ENCODE measurements around the gene GIGYF2. TPM values are rescaled to one million over a fixed set of nuclear protein-coding genes. Genes with fewer than 3 reads are reported as not detected.
"Not testable (repeated sequence)": the region's sequence is repeated elsewhere in the genome, so short reads cannot be mapped to it uniquely, and the experiment has no call there.

Gene GIGYF2
- 27.1 and 40.2 TPM in 2 replicates for total RNA-seq (2014; rRNA removed; shearing (Covaris generic))

DNA sequence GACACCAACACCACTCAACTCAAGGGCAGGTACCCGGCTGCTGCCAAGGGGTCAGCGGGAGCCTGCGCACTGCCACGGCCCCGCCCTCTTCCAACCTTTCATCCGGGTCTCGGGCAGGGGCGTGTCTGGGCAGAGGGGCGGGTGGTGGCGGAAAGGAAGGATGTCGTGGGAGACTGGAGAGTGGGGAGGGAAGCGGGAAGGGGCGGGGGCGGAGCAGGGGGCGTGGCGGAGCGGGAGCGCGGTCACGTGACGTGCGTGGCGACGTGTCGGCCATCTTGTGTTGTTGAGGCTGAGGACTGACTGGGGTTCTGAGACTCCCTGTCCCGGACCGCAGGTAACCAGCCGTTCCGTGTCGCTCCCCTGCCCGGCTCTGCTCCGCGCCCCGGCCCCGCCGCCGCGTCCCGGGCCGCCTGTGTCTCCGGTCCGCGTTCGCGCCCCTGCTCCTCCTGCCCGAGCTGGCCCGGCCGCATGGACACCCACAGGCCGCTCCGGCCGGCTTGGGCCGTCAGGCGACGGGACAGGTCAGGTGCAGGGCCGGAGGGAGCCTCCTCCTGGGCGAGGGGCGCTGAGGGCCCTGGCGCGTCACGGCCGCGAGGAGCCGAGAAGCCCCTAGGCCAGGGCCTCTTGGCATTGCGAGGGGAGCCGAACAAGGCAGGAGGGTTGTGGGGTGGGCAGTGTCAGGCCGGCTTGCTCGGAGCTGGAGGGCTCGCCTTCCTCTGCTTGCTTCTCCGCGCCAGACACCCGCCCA is at the start of gene GIGYF2:
TSS of gene GIGYF2 (plus strand) at position 273 of the 748 bp plus-strand sequence. CDS start 37,867 bp downstream, outside the sequence.
- DNase-seq (ENCODE audit: low spot score), result peak; percentile 95

DNA sequence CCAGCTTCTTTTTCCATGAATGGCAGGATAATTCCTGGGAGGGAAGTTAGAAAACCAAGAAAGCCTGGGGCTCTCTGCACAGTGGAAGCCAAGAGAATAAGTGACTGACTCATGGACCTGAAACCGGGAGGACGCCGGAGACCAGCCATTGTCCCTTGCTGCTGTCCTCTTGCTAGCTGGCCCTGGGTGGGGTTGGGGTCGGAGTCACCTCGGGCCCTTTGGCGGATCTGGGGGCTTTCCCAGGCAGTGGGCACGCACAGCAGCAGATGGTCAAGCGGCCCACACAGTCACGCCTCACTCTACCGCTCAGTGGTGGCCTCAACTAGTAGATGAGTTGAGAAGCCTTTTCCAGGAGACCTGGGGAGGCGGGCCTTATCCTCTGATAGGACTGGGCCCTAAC is 48.1 kb upstream of the GIGYF2 start:
- DNase-seq (ENCODE audit: low spot score), result no peak

GRCh38 chr2:232652505-232652851 is 44.7 kb upstream of the GIGYF2 start:
- no peak for DNase-seq (ENCODE audit: low spot score)

DNA sequence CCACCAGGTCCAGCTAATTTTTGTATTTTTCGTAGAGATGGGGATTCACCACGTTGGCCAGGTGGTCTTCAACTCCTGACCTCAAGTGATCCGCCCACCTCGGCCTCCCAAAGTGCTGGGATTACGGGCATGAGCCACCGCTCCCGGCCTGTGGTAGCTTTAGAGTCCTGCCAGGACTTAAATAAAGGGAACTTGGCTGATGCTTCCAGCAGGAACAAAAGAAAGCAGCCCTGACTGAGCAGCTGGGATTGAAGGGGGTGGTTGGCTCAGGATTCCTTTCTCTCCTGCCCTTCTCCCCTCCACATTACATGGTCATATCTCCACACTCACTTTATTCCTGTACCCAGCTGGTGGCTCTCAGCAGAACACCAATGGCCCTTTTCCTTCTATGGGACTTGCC is 43.7 kb upstream of the GIGYF2 start:
- DNase-seq (ENCODE audit: low spot score), result no peak

DNA sequence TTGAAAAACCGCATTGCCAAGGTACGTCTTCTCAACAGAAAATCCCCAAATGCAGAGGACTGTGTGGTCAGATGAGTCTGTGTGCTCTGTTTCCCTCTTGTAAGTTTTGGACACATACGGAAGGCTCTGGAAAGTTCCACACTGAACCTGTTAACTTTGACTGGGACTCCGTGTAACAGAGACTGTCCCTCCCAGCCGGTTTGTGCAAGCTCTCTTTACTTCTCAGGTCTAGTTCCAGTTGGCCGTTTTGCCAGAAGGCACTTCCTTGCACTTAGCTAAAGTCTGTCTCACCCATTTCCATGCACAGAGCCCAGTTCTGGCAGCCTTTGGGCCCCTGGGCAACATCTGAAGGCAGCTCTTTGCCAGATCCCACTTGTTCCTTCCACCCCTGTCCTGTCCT is 41.7 kb upstream of the GIGYF2 start:
- no peak for DNase-seq (ENCODE audit: low spot score)

DNA sequence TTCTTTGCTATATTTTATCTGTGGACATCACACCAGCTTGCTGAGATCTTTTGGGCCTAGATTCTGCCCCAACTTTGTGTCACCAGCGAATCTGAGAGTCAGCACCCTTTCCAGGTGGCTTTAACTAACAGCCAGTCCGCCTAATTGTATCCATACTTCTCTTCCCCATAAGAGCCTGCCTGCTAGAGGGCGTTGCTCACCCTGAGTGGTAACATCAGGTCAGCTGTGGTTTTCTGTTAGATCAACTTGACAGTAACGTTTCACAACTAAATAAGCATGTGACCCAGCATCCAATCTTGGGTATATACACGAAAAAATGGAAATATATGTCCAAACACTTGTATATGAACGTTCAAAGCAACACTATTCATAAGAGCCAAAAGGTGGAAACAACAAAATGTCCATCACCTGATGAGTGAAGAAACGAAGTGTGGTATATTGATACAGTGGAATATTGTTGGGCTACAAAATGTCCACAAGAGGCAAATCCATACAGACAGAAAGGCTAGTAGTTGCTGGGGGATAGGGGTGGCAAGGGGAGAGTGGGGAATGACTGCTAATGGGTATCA is 38.8 kb upstream of the GIGYF2 start:
- DNase-seq (ENCODE audit: low spot score), result peak; percentile 32

DNA sequence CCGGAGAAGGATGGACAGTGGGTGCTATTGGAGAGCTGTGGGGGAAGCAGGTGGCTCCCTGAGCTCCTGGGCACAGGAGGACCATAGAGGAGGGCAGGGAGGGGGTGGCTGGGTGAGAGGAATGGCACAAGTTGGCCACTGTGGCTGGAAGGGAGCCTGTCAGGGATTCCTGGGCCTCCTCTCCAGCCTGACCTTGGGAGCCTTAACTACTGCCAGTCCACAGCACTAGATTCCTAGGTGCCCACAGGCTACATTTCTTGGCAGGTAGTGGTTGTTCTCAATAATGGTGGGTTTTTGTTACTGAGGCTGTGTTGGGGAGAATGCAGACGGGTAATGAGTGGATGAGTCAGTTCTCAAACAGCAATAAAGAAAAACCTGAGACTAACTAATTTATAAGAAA is 37.8 kb upstream of the GIGYF2 start:
- DNase-seq (ENCODE audit: low spot score), result no peak

DNA sequence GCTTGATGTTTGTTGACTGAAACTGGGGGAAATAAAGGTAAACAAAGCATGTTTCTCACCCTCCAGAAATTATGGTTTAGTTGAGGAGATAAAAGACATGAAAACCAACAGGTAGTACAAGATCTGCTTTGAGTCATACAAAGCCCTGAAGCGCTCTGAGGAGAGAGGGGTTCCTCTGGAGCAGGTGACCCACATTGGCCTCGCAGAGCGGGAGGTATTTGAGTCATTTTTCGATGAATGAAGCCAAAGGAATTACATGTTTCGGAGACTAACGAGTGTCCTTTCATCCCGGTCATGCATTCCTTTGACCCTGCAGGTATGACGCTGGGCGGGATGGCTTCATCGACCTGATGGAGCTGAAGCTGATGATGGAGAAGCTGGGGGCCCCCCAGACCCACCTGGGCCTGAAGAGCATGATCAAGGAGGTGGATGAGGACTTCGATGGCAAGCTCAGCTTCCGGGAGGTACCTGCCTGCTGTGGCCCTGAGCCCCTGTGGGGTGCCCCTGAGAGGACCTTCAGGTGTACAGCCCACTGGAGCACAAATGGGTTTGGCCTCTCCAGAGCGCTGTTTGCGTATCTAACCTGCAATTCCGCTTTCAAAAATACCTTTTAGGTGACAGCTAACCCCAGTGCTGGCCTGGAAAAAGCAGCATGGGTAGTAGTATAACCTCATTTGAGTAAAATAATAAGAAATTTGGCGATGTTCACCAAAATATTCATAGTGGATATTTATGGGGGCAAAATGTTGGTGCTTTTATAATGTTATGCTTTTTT is 34.5 kb upstream of the GIGYF2 start:
- no peak for DNase-seq (ENCODE audit: low spot score)

- DNase-seq (ENCODE audit: low spot score), result no peak
These were observed 30.9 kb upstream of the GIGYF2 start for GRCh38 chr2:232666051-232666805.

GRCh38 chr2:232667989-232668583 is 29.0 kb upstream of the GIGYF2 start:
- no peak for DNase-seq (ENCODE audit: low spot score)

- peak; percentile 30 for DNase-seq (ENCODE audit: low spot score)
These were observed 28.2 kb upstream of the GIGYF2 start for GRCh38 chr2:232668805-232669444.

GRCh38 chr2:232672588-232672987 is 24.5 kb upstream of the GIGYF2 start:
- no peak for DNase-seq (ENCODE audit: low spot score)

DNA sequence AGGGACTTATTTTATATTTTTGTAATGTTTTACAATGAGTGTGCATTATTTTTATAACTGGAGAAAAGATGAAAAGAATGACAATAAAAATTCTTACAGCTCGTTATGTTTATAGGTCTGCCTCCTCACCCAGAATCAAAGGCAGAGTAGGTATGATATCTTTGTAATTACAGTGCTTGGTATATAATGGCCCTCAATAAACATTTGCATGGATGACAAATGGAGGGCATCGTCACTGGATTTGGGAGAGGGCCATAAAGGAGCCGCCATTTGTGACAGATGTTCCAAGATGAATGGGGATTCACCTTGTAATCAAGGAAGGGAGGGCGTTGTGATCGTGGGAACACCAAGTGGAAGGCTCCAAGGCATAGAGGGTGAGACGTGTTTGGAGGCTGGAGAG is 22.6 kb upstream of the GIGYF2 start:
- DNase-seq (ENCODE audit: low spot score), result no peak

- no peak for DNase-seq (ENCODE audit: low spot score)
These were observed 21.8 kb upstream of the GIGYF2 start for GRCh38 chr2:232675381-232675780.

DNA sequence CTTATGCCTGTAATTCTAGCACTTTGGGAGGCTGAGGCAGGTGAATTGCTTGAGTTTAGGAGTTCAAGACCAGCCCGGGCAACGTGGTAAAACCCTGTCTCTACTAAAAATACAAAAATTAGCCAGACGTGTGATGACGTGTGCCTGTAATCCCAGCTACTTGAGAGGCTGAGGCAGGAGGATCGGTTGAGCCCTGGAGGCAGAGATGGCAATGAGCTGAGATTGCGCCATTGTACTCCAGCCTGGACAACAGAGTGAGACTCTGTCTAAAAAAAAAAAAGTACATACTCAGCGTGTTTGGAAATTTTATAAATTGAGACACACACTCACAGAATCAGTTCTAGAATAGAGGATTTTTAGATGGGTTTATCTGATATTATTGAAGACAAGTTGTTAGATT is 17.1 kb upstream of the GIGYF2 start:
- DNase-seq (ENCODE audit: low spot score), result no peak

DNA sequence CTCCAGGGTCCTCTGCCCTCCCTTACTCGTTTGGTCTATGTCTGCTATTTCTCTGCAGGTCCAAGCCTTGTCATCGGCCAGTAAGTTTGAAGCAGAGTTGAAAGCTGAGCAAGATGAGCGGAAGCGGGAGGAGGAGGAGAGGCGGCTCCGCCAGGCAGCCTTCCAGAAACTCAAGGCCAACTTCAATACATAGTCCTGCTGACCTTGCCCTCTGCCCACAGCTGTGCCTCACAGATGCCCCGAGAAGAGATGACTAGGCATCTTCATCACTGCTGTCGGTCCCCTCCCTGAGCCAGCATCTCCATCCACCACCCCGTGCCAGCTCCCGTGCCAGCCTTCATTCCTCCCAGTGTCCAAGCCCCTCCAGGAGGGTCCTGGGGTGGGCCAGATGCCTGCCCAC is 15.6 kb upstream of the GIGYF2 start:
- no peak for DNase-seq (ENCODE audit: low spot score)

- no peak for DNase-seq (ENCODE audit: low spot score)
These were observed 13.8 kb upstream of the GIGYF2 start for GRCh38 chr2:232683368-232683767.

DNA sequence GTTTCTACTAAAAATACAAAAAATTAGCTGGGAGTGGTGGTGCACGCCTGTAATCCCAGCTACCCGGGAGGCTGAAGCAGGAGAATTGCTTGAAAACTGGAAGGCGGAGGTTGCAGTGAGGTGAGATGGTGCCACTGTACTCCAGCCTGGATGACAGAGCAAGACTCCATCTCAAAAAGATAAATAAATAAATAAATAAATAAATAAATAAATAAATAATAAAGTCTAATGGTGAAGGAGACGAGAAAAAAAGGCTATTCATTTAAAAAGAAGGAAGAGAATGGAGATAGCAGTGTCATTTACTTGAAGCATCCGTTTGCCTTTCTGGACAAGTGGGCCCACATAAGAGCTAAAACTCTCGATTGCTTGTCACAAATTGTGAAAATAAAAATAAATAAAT is 11.7 kb upstream of the GIGYF2 start:
- DNase-seq (ENCODE audit: low spot score), result not testable (repeated sequence)

DNA sequence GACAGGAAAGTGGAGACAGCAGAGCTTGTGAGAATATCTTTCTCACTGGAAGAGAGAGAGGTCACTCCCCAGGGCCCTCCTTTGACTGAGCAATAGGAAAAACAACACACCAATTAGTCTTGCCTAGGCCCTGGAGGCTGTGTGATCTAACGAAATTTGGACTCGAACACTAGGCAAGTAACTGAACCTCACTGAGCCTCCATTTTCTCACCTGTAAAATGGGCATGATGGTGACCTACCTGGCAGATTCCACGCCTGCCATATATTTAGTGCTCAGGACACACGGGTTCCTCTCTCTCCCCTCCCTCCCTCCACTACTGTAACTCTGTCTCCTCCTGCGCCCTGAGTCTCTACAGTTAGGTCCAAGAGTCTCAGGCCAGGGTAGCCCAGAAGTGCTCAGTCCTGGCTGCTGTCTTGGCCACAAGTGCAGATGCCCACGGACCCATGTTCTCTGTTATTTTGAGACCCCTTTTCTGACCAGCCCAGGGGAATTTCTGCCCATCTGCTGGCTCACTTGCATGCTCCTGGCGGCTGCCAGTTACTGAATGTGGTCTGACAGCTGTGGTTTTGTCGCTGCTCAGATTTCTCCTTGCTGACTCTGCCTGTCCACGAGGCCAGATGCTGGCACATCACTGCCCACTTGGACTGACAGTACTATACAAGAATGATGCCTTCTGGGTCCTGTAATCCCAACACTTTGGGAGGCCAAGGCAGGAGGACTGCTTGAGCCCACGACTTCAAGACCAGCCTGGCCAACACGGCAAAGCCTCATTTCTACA is 9.6 kb upstream of the GIGYF2 start:
- DNase-seq (ENCODE audit: low spot score), result no peak

DNA sequence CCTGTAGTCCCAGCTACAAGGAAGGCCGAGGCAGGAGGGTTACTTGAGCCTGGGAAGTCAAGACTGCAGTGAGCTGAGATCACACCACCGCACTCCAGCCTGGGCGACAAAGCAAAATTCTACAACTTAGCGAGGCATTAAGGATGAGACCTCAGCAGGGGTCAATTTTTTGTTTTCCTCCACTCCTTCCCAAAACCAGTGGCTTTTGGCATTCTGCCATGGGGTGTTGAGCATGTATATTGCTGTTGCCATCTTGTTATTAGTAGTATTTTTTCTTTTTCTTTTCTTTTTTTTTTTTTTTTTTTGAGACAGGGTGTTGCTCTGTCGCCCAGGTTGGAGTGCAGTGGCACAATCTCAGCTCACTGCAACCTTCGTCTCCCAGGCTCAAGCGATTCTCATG is 8.9 kb upstream of the GIGYF2 start:
- no peak for DNase-seq (ENCODE audit: low spot score)

Data from HT-29 (cell line).